ENCODE measurements around the gene DNLZ.

DNA sequence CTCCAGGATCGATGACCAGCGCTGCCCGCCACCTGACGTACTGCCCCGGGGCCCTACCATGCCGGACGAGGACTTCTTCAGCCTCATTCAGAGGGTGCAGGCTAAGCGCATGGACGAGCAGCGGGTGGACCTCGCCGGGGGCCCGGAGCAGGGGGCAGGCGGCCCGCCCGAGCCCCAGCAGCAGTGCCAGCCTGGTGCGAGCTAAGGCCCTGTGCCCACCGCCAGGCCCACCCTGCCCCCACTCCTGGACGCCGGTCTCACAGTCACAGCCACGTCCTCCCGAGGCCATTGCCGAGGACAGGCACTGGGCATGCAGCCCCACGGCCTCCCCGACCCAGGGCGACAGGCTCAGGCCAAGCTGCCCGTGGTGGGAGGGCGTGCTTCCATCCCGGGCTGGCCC lies 5.5 kb downstream of the DNLZ start:
- no peak for TF ChIP-seq YY1 (IDR thresholded peaks at IDR 0.05; ENCODE audit: low read depth)
- TF ChIP-seq JUND (IDR thresholded peaks at IDR 0.05): no peak
- TF ChIP-seq, protein P1, sequence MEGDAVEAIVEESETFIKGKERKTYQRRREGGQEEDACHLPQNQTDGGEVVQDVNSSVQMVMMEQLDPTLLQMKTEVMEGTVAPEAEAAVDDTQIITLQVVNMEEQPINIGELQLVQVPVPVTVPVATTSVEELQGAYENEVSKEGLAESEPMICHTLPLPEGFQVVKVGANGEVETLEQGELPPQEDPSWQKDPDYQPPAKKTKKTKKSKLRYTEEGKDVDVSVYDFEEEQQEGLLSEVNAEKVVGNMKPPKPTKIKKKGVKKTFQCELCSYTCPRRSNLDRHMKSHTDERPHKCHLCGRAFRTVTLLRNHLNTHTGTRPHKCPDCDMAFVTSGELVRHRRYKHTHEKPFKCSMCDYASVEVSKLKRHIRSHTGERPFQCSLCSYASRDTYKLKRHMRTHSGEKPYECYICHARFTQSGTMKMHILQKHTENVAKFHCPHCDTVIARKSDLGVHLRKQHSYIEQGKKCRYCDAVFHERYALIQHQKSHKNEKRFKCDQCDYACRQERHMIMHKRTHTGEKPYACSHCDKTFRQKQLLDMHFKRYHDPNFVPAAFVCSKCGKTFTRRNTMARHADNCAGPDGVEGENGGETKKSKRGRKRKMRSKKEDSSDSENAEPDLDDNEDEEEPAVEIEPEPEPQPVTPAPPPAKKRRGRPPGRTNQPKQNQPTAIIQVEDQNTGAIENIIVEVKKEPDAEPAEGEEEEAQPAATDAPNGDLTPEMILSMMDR (IDR thresholded peaks at IDR 0.05): no peak
- no peak for TF ChIP-seq MEF2A (IDR thresholded peaks at IDR 0.05; ENCODE audit: borderline replicate concordance, low read depth)
- no peak for TF ChIP-seq TEAD4 (IDR thresholded peaks at IDR 0.05; ENCODE audit: borderline replicate concordance, insufficient read depth)
- TF ChIP-seq POLR2AphosphoS5 (IDR thresholded peaks at IDR 0.05; ENCODE audit: low read depth, low read length): no peak
- TF ChIP-seq TAF1 (IDR thresholded peaks at IDR 0.05; ENCODE audit: borderline replicate concordance, low read depth, low read length): no peak
- no peak for TF ChIP-seq RAD21 (IDR thresholded peaks at IDR 0.05; ENCODE audit: low read length)
- TF ChIP-seq EP300 (IDR thresholded peaks at IDR 0.05; ENCODE audit: borderline replicate concordance in 1 of 2, low read depth in 1 of 2, low read length in 1 of 2): no peak
- no peak for TF ChIP-seq FOXM1 (IDR thresholded peaks at IDR 0.05; ENCODE audit: low read depth)
- TF ChIP-seq, protein P2, sequence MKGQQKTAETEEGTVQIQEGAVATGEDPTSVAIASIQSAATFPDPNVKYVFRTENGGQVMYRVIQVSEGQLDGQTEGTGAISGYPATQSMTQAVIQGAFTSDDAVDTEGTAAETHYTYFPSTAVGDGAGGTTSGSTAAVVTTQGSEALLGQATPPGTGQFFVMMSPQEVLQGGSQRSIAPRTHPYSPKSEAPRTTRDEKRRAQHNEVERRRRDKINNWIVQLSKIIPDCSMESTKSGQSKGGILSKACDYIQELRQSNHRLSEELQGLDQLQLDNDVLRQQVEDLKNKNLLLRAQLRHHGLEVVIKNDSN (IDR thresholded peaks at IDR 0.05; ENCODE audit: borderline replicate concordance, low read depth): no peak
- TF ChIP-seq, protein P3, sequence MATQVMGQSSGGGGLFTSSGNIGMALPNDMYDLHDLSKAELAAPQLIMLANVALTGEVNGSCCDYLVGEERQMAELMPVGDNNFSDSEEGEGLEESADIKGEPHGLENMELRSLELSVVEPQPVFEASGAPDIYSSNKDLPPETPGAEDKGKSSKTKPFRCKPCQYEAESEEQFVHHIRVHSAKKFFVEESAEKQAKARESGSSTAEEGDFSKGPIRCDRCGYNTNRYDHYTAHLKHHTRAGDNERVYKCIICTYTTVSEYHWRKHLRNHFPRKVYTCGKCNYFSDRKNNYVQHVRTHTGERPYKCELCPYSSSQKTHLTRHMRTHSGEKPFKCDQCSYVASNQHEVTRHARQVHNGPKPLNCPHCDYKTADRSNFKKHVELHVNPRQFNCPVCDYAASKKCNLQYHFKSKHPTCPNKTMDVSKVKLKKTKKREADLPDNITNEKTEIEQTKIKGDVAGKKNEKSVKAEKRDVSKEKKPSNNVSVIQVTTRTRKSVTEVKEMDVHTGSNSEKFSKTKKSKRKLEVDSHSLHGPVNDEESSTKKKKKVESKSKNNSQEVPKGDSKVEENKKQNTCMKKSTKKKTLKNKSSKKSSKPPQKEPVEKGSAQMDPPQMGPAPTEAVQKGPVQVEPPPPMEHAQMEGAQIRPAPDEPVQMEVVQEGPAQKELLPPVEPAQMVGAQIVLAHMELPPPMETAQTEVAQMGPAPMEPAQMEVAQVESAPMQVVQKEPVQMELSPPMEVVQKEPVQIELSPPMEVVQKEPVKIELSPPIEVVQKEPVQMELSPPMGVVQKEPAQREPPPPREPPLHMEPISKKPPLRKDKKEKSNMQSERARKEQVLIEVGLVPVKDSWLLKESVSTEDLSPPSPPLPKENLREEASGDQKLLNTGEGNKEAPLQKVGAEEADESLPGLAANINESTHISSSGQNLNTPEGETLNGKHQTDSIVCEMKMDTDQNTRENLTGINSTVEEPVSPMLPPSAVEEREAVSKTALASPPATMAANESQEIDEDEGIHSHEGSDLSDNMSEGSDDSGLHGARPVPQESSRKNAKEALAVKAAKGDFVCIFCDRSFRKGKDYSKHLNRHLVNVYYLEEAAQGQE (IDR thresholded peaks at IDR 0.05; ENCODE audit: low read depth, low read length): no peak
- TF ChIP-seq RXRA (IDR thresholded peaks at IDR 0.05; ENCODE audit: borderline replicate concordance, low read depth): no peak

Measured in SK-N-SH (cell line).